ENCODE results near the gene LMAN2L. TPM values are rescaled to one million over a fixed set of nuclear protein-coding genes. Genes with fewer than 3 reads are reported as not detected.

LMAN2L gene
- polyA plus RNA-seq, 1 of the 3 experiments (the other 2 are of a cell fraction), result 17.7 TPM

DNA sequence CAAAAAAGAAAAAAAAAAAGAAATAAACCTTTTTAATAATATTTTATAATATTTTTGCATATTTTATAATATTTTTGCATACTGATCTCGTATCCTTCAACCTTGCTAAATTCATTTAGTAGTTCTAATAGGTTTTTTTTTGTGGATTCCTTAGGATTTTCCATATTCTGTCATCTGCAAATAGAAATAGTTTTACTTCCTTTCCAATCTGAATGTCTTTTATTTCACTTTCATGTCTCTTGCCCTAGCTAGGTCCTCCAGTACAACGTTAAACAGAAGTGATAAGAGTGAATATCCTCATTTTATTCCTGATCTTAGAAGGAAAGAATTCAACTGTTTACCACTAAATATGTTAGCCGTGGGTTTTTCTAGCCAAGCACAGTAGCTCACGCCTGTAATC lies 13.7 kb downstream of the LMAN2L start:
- ChIA-PET POLR2A (no interaction called here), CTCF (interaction anchor here (1.0 kb wide), 1 partner anchor 34 kb away, joined by 3 read pairs; the partner anchor contains the start of gene CNNM4)
- H3K27ac ChIP-seq (ENCODE audit: low read depth in 2 of 2, low read length in 1 of 2), result no peak overlapping the region
- 91% methylated on average over 4 of the region's 4 CpGs for WGBS (ENCODE audit: low lambda C conversion rate)
- H3K9ac ChIP-seq, result no peak overlapping the region
- no peak overlapping the region for H2AFZ ChIP-seq (ENCODE audit: low read depth)
- no peaks in the 10 kb centered on the region for H3F3A ChIP-seq (replicated peaks; ENCODE audit: insufficient read depth)
- H3K79me2 ChIP-seq (ENCODE audit: insufficient read depth), result no peaks in the 10 kb centered on the region
- H3K27me3 ChIP-seq (ENCODE audit: insufficient read depth), result no peaks in the 10 kb centered on the region
- no peak overlapping the region for H3K4me2 ChIP-seq
- no peak overlapping the region for H3K4me3 ChIP-seq (ENCODE audit: low read depth in 2 of 2, low read length in 1 of 2)
- H3K36me3 ChIP-seq (replicated peaks in 1 of 2; ENCODE audit: control insufficient read depth in 1 of 2, insufficient read depth in 2 of 2, low read length in 1 of 2), result peaks cover 11 to 26% of the 10 kb centered on the region in 2 experiments
- DNase-seq, result no peak
- TF ChIP-seq NRF1 (IDR thresholded peaks at IDR 0.05; ENCODE audit: low read depth, low read length), result no peak
- no peak for TF ChIP-seq RCOR1 (IDR thresholded peaks at IDR 0.05; ENCODE audit: low read length)
- TF ChIP-seq GATA2 (CRISPR knock-in tag; IDR thresholded peaks at IDR 0.05), result no peak
- no peak for TF ChIP-seq RXRA (IDR thresholded peaks at IDR 0.05; ENCODE audit: borderline replicate concordance, low read depth)
- TF ChIP-seq CHD2 (IDR thresholded peaks at IDR 0.05; ENCODE audit: low read length, partially characterized antibody), result no peak
- TF ChIP-seq TCF12 (IDR thresholded peaks at IDR 0.05), result no peak
- no peak for TF ChIP-seq JUND (IDR thresholded peaks at IDR 0.05)
- TF ChIP-seq EP300 (IDR thresholded peaks at IDR 0.05; ENCODE audit: borderline replicate concordance in 1 of 2, low read depth in 1 of 2, low read length in 1 of 2), result no peak
- TF ChIP-seq NFIC (IDR thresholded peaks at IDR 0.05; ENCODE audit: borderline replicate concordance), result no peak
- TF ChIP-seq TAF1 (IDR thresholded peaks at IDR 0.05; ENCODE audit: borderline replicate concordance, low read depth, low read length), result no peak
- no peak for TF ChIP-seq MEF2A (IDR thresholded peaks at IDR 0.05; ENCODE audit: borderline replicate concordance, low read depth)
- TF ChIP-seq, protein P1, sequence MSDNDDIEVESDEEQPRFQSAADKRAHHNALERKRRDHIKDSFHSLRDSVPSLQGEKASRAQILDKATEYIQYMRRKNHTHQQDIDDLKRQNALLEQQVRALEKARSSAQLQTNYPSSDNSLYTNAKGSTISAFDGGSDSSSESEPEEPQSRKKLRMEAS (IDR thresholded peaks at IDR 0.05; ENCODE audit: low read depth), result no peak
- no peaks in the 10 kb centered on the region for H3K9me3 ChIP-seq
- no peaks in the 10 kb centered on the region; a peak in 1 of 4 replicates for H3K4me1 ChIP-seq (ENCODE audit: control insufficient read depth in 1 of 2, insufficient read depth in 2 of 2, low read depth in 1 of 2, low read length in 1 of 2)
- no peaks in the 10 kb centered on the region for H4K20me1 ChIP-seq (ENCODE audit: insufficient read depth)
- no peaks in the 10 kb centered on the region for H3K9me2 ChIP-seq

DNA sequence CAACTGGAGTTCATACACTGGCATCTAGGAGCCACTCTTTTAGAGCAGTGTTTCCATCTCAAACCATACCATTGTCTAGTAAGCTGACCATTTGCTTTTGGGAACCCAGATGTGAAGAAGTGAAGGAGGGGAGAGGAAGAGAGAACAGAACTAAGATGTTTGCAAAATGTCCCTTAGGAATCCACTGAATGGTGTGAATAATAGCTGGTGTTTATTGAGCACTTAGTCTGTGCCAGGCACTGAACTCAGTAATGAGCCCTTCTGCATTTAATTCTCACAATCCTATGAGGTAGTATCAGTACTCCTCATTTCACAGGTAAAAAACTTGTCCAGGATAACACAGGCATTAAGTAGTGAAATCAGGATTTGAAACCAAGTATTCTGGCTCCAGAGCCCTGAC lies 23.5 kb downstream of the LMAN2L start:
- Histone ChIP-seq H3K79me2 (ENCODE audit: insufficient read depth) (no peaks in the 10 kb centered on the region), H3K4me2 (no peak overlapping the region), H3K4me1 (ENCODE audit: control insufficient read depth in 1 of 2, insufficient read depth in 2 of 2, low read depth in 1 of 2, low read length in 1 of 2) (no peaks in the 10 kb centered on the region; a peak in 1 of 4 replicates), H3K9me3 (no peaks in the 10 kb centered on the region), H3K9ac (no peak overlapping the region), H3K27ac (ENCODE audit: low read depth in 2 of 2, low read length in 1 of 2) (no peak overlapping the region), H3K27me3 (ENCODE audit: insufficient read depth) (no peaks in the 10 kb centered on the region), H3K4me3 (ENCODE audit: low read depth in 2 of 2, low read length in 1 of 2) (no peak overlapping the region), H3K36me3 (replicated peaks in 1 of 2; ENCODE audit: control insufficient read depth in 1 of 2, insufficient read depth in 2 of 2, low read length in 1 of 2) (peaks cover 21 to 25% of the 10 kb centered on the region in 2 experiments), H4K20me1 (ENCODE audit: insufficient read depth) (no peaks in the 10 kb centered on the region), H2AFZ (ENCODE audit: low read depth) (no peak overlapping the region), H3F3A (replicated peaks; ENCODE audit: insufficient read depth) (no peaks in the 10 kb centered on the region), H3K9me2 (no peaks in the 10 kb centered on the region)
- CTCF ChIA-PET, result interaction anchor here (0.7 kb wide), 1 partner anchor 15 kb away, joined by 3 read pairs; no protein-coding TSS in a partner anchor
- TF ChIP-seq SMC3 (IDR thresholded peaks at IDR 0.05; ENCODE audit: low read depth, low read length) (no peak), CHD2 (IDR thresholded peaks at IDR 0.05; ENCODE audit: low read length, partially characterized antibody) (no peak), MXI1 (IDR thresholded peaks at IDR 0.05; ENCODE audit: low read depth, low read length) (no peak), NRF1 (IDR thresholded peaks at IDR 0.05; ENCODE audit: low read depth, low read length) (no peak), GATA2 (CRISPR knock-in tag; IDR thresholded peaks at IDR 0.05) (no peak)
- TF ChIP-seq, protein P2, sequence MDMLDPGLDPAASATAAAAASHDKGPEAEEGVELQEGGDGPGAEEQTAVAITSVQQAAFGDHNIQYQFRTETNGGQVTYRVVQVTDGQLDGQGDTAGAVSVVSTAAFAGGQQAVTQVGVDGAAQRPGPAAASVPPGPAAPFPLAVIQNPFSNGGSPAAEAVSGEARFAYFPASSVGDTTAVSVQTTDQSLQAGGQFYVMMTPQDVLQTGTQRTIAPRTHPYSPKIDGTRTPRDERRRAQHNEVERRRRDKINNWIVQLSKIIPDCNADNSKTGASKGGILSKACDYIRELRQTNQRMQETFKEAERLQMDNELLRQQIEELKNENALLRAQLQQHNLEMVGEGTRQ (IDR thresholded peaks at IDR 0.05; ENCODE audit: borderline replicate concordance, low read depth, low read length), result no peak
- TF ChIP-seq, protein P3, sequence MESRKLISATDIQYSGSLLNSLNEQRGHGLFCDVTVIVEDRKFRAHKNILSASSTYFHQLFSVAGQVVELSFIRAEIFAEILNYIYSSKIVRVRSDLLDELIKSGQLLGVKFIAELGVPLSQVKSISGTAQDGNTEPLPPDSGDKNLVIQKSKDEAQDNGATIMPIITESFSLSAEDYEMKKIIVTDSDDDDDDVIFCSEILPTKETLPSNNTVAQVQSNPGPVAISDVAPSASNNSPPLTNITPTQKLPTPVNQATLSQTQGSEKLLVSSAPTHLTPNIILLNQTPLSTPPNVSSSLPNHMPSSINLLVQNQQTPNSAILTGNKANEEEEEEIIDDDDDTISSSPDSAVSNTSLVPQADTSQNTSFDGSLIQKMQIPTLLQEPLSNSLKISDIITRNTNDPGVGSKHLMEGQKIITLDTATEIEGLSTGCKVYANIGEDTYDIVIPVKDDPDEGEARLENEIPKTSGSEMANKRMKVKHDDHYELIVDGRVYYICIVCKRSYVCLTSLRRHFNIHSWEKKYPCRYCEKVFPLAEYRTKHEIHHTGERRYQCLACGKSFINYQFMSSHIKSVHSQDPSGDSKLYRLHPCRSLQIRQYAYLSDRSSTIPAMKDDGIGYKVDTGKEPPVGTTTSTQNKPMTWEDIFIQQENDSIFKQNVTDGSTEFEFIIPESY (IDR thresholded peaks at IDR 0.05; ENCODE audit: borderline replicate concordance, low read depth), result no peak
- TF ChIP-seq, protein P4, sequence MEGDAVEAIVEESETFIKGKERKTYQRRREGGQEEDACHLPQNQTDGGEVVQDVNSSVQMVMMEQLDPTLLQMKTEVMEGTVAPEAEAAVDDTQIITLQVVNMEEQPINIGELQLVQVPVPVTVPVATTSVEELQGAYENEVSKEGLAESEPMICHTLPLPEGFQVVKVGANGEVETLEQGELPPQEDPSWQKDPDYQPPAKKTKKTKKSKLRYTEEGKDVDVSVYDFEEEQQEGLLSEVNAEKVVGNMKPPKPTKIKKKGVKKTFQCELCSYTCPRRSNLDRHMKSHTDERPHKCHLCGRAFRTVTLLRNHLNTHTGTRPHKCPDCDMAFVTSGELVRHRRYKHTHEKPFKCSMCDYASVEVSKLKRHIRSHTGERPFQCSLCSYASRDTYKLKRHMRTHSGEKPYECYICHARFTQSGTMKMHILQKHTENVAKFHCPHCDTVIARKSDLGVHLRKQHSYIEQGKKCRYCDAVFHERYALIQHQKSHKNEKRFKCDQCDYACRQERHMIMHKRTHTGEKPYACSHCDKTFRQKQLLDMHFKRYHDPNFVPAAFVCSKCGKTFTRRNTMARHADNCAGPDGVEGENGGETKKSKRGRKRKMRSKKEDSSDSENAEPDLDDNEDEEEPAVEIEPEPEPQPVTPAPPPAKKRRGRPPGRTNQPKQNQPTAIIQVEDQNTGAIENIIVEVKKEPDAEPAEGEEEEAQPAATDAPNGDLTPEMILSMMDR (IDR thresholded peaks at IDR 0.05), result no peak
- DNase-seq, result no peak
- POLR2A ChIA-PET, result no interaction called here
